ENCODE measurements around the gene NOTO. TPM values are rescaled to one million over a fixed set of nuclear protein-coding genes. Genes with fewer than 3 reads are reported as not detected.
A peak's percentile ranks its signal among the peaks of the same experiment; 100 is the strongest.

Gene NOTO
- total and polyA plus RNA-seq, 10 of the 15 experiments (the other 5 are each of a cell fraction or from before 2014, with no cell fraction given): not detected

GRCh38 chr2:73214120-73215035 lies 12.0 kb downstream of the NOTO start, which contains the start of gene SMYD5 (continued):
- TF ChIP-seq, protein P1, sequence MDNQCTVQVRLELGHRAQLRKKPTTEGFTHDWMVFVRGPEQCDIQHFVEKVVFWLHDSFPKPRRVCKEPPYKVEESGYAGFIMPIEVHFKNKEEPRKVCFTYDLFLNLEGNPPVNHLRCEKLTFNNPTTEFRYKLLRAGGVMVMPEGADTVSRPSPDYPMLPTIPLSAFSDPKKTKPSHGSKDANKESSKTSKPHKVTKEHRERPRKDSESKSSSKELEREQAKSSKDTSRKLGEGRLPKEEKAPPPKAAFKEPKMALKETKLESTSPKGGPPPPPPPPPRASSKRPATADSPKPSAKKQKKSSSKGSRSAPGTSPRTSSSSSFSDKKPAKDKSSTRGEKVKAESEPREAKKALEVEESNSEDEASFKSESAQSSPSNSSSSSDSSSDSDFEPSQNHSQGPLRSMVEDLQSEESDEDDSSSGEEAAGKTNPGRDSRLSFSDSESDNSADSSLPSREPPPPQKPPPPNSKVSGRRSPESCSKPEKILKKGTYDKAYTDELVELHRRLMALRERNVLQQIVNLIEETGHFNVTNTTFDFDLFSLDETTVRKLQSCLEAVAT (IDR thresholded peaks at IDR 0.05): no peak; the same call in 1 of the 2 replicates
- TF ChIP-seq NRF1 (conservative IDR thresholded peaks at IDR 0.05; ENCODE audit: low read depth, low read length) (0 out of 2 replicates have a peak, but pooled peaks have one; percentile 13), BCL11A (IDR thresholded peaks at IDR 0.05; ENCODE audit: low read depth, low read length) (no peak), FOS (IDR thresholded peaks at IDR 0.05; ENCODE audit: borderline replicate concordance, extremely low read depth, insufficient read length) (no peak), HCFC1 (IDR thresholded peaks at IDR 0.05; ENCODE audit: low read length) (peak; percentile 68), BMI1 (IDR thresholded peaks at IDR 0.05; ENCODE audit: borderline replicate concordance) (no peak), CBX5 (IDR thresholded peaks at IDR 0.05; ENCODE audit: low read depth) (no peak), ZNF217 (IDR thresholded peaks at IDR 0.05) (no peak), JUND (IDR thresholded peaks at IDR 0.05; ENCODE audit: low read depth, low read length) (no peak), TARDBP (IDR thresholded peaks at IDR 0.05; ENCODE audit: borderline replicate concordance) (no peak; the same call in 1 of the 2 replicates), FOXK2 (IDR thresholded peaks at IDR 0.05) (no peak), MTA2 (IDR thresholded peaks at IDR 0.05; ENCODE audit: low read depth) (peak; percentile 90), HSF1 (IDR thresholded peaks at IDR 0.05; ENCODE audit: low read depth, low read length) (no peak), ZNF592 (IDR thresholded peaks at IDR 0.05) (no peak)
- TF ChIP-seq, protein P2, sequence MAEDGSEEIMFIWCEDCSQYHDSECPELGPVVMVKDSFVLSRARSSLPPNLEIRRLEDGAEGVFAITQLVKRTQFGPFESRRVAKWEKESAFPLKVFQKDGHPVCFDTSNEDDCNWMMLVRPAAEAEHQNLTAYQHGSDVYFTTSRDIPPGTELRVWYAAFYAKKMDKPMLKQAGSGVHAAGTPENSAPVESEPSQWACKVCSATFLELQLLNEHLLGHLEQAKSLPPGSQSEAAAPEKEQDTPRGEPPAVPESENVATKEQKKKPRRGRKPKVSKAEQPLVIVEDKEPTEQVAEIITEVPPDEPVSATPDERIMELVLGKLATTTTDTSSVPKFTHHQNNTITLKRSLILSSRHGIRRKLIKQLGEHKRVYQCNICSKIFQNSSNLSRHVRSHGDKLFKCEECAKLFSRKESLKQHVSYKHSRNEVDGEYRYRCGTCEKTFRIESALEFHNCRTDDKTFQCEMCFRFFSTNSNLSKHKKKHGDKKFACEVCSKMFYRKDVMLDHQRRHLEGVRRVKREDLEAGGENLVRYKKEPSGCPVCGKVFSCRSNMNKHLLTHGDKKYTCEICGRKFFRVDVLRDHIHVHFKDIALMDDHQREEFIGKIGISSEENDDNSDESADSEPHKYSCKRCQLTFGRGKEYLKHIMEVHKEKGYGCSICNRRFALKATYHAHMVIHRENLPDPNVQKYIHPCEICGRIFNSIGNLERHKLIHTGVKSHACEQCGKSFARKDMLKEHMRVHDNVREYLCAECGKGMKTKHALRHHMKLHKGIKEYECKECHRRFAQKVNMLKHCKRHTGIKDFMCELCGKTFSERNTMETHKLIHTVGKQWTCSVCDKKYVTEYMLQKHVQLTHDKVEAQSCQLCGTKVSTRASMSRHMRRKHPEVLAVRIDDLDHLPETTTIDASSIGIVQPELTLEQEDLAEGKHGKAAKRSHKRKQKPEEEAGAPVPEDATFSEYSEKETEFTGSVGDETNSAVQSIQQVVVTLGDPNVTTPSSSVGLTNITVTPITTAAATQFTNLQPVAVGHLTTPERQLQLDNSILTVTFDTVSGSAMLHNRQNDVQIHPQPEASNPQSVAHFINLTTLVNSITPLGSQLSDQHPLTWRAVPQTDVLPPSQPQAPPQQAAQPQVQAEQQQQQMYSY (CRISPR knock-in tag; IDR thresholded peaks at IDR 0.05): no peak

Measured in GM12878 (cell line).